IMR-90 (cell line): ENCODE results near the gene SCNM1. TPM values are rescaled to one million over a fixed set of nuclear protein-coding genes. Genes with fewer than 3 reads are reported as not detected.

ENCODE experiments used
- ATAC-seq: fragments of 200-7000 bp; cut with Tn5 transposase; 2 replicates; pipeline ENCODE4 v1.9.1; 2020; ENCODE audit warnings: low read depth, mild to moderate bottlenecking, moderate library complexity
- BruUV-seq: library from RNA; stranded (reverse); fragments of 400-500 nt; replicated peaks from 2 replicates; lab custom pipeline; 2021; lab: Mats Ljungman, UMichigan
- CTCF ChIA-PET: fragments of 300-600 bp; formaldehyde crosslinking; extraction: SDS; loops from one replicate; lab custom pipeline; 2021; ENCODE audit warnings: antibody characterized with exemption; lab: Yijun Ruan, JAX
- POLR2A ChIA-PET: fragments of 300-600 bp; sonication (Branson Sonifier 250); formaldehyde crosslinking; loops from one replicate; lab custom pipeline; 2022; ENCODE audit warnings: antibody characterized with exemption; ENCODE audit not compliant: unreplicated experiment; lab: Charles Lee
- DNase-seq: peaks from one replicate; pipeline ENCODE4 v3.0.0; 2013
- H2AFZ ChIP-seq: replicated peaks from 2 replicates; pipeline ENCODE3; 2013; ENCODE audit warnings: low read length, mild to moderate bottlenecking; ENCODE audit not compliant: poor library complexity
- H2AK5ac ChIP-seq: 2 replicates; pipeline ENCODE4 v1.6.1; 2013; ENCODE audit warnings: low read depth, low read length, inconsistent platforms
- H2AK9ac ChIP-seq: replicated peaks from 2 replicates; pipeline ENCODE3; 2013; ENCODE audit warnings: mild to moderate bottlenecking, low read depth, low read length, moderate library complexity; ENCODE audit not compliant: poor library complexity
- H2BK120ac ChIP-seq: 2 replicates; pipeline ENCODE4 v1.6.1; 2013; ENCODE audit warnings: low read depth, low read length, inconsistent platforms
- H2BK15ac ChIP-seq: 3 replicates; pipeline ENCODE4 v1.6.1; 2013; ENCODE audit warnings: low read depth, low read length, inconsistent platforms
- H2BK20ac ChIP-seq: 2 replicates; pipeline ENCODE4 v1.6.1; 2013; ENCODE audit warnings: low read depth, mild to moderate bottlenecking, inconsistent platforms, low read length, moderate library complexity
- H2BK5ac ChIP-seq: 2 replicates; pipeline ENCODE4 v1.6.1; 2013; ENCODE audit warnings: mild to moderate bottlenecking, low read depth, low read length, inconsistent platforms; ENCODE audit not compliant: poor library complexity, severe bottlenecking
- H3K14ac ChIP-seq: replicated peaks from 2 replicates; pipeline ENCODE4 v1.6.1; 2013; ENCODE audit warnings: low read depth, low read length, inconsistent platforms
- H3K18ac ChIP-seq: 2 replicates; pipeline ENCODE4 v1.6.1; 2013; ENCODE audit warnings: low read depth, low read length, control low read depth
- H3K23ac ChIP-seq: 2 replicates; pipeline ENCODE4 v1.6.1; 2013; ENCODE audit warnings: low read depth, low read length, inconsistent platforms
- H3K27ac ChIP-seq: 2 replicates; pipeline ENCODE4 v1.5.1; 2013; ENCODE audit warnings: mild to moderate bottlenecking, control low read depth, low read length; ENCODE audit not compliant: insufficient read depth
- H3K27me3 ChIP-seq: 2 replicates; pipeline ENCODE4 v1.6.1; 2013; ENCODE audit warnings: low read length; ENCODE audit not compliant: control insufficient read depth, insufficient read depth
- H3K36me3 ChIP-seq: 2 replicates; pipeline ENCODE4 v1.6.1; 2013; ENCODE audit warnings: low read length, mixed read lengths; ENCODE audit not compliant: control insufficient read depth, insufficient read depth
- H3K4ac ChIP-seq: 2 replicates; pipeline ENCODE4 v1.6.1; 2013; ENCODE audit warnings: low read depth, low read length, inconsistent platforms
- H3K4me1 ChIP-seq: 2 replicates; pipeline ENCODE4 v1.6.1; 2013; ENCODE audit warnings: low read length, mixed read lengths; ENCODE audit not compliant: control insufficient read depth, insufficient read depth
- H3K4me2 ChIP-seq: 2 replicates; pipeline ENCODE4 v1.6.1; 2013; ENCODE audit warnings: low read depth, mild to moderate bottlenecking, control low read depth, low read length, moderate library complexity
- H3K4me3 ChIP-seq: 2 replicates; pipeline ENCODE4 v1.5.1; 2013; ENCODE audit warnings: low read depth, mild to moderate bottlenecking, control low read depth, low read length, moderate library complexity; ENCODE audit not compliant: insufficient read depth
- H3K56ac ChIP-seq: 2 replicates; pipeline ENCODE4 v1.6.1; 2013; ENCODE audit warnings: low read length, inconsistent platforms; ENCODE audit not compliant: insufficient read depth; ENCODE audit errors: extremely low read depth
- H3K79me1 ChIP-seq, 2 experiments: 2 replicates each; pipeline ENCODE4 v1.6.1; 2013; ENCODE audit warnings: low read length in 2 of 2, inconsistent platforms in 1 of 2, low read depth in 1 of 2
- H3K9ac ChIP-seq: 2 replicates; pipeline ENCODE4 v1.6.1; 2013; ENCODE audit warnings: low read depth, low read length, control low read depth
- H3K9me1 ChIP-seq: 2 replicates; pipeline ENCODE4 v1.6.1; 2013; ENCODE audit warnings: low read length, inconsistent platforms; ENCODE audit not compliant: insufficient read depth
- H3K9me3 ChIP-seq: 2 replicates; pipeline ENCODE4 v1.6.1; 2013; ENCODE audit warnings: low read length; ENCODE audit not compliant: control insufficient read depth, insufficient read depth
- H4K20me1 ChIP-seq: 2 replicates; pipeline ENCODE4 v1.6.1; 2013; ENCODE audit warnings: low read length, inconsistent platforms; ENCODE audit not compliant: insufficient read depth
- H4K5ac ChIP-seq: 2 replicates; pipeline ENCODE4 v1.6.1; 2013; ENCODE audit warnings: mild to moderate bottlenecking, low read depth, low read length, control low read depth
- H4K8ac ChIP-seq, 2 experiments: 2 replicates each; pipeline ENCODE4 v1.6.1; 2013; ENCODE audit warnings: low read depth in 2 of 2, low read length in 2 of 2, control low read depth in 1 of 2, inconsistent platforms in 1 of 2
- H4K91ac ChIP-seq: 2 replicates; pipeline ENCODE4 v1.6.1; 2013; ENCODE audit warnings: low read depth, low read length, inconsistent platforms; ENCODE audit not compliant: insufficient read depth
- BHLHE40 ChIP-seq: fragments of 150-350 bp; IDR thresholded peaks from 2 replicates; pipeline ENCODE4 v1.6.1; 2016; ENCODE audit warnings: mild to moderate bottlenecking, low read depth, low read length
- CEBPB ChIP-seq: IDR thresholded peaks from 2 replicates; pipeline ENCODE4 v1.6.1; 2012; ENCODE audit warnings: low read depth, low read length, improper control_type of control experiment
- CHD1 ChIP-seq: IDR thresholded peaks from 2 replicates; pipeline ENCODE4 v1.6.1; 2012; ENCODE audit warnings: low read depth, low read length, improper control_type of control experiment
- CTCF ChIP-seq: conservative IDR thresholded peaks from 2 replicates; pipeline ENCODE4 v1.5.1; 2012; ENCODE audit warnings: mild to moderate bottlenecking, low read depth, low read length, improper control_type of control experiment
- FOS ChIP-seq: fragments of 150-350 bp; IDR thresholded peaks from 2 replicates; pipeline ENCODE4 v1.6.1; 2016; ENCODE audit warnings: low read depth, low read length
- MAFK ChIP-seq: IDR thresholded peaks from 2 replicates; pipeline ENCODE4 v1.6.1; 2012; ENCODE audit warnings: low read depth, low read length, improper control_type of control experiment
- MAZ ChIP-seq: IDR thresholded peaks from 2 replicates; pipeline ENCODE4 v1.6.1; 2012; ENCODE audit warnings: low read depth, mild to moderate bottlenecking, low read length, improper control_type of control experiment, moderate library complexity, borderline replicate concordance
- MXI1 ChIP-seq: IDR thresholded peaks from 2 replicates; pipeline ENCODE4 v1.6.1; 2012; ENCODE audit warnings: low read depth, mild to moderate bottlenecking, low read length, moderate library complexity, borderline replicate concordance
- NFE2L2 ChIP-seq: fragments of 150-350 bp; IDR thresholded peaks from 2 replicates; pipeline ENCODE4 v1.6.1; 2016; ENCODE audit warnings: low read depth, mild to moderate bottlenecking, low read length
- POLR2A ChIP-seq: IDR thresholded peaks from 2 replicates; pipeline ENCODE4 v1.6.1; 2012; ENCODE audit warnings: mild to moderate bottlenecking, low read depth, low read length
- RAD21 ChIP-seq: IDR thresholded peaks from 2 replicates; pipeline ENCODE4 v1.6.1; 2012; ENCODE audit warnings: low read length, improper control_type of control experiment
- RCOR1 ChIP-seq: IDR thresholded peaks from 2 replicates; pipeline ENCODE4 v1.6.1; 2012; ENCODE audit warnings: mild to moderate bottlenecking, low read length, improper control_type of control experiment; ENCODE audit not compliant: insufficient replicate concordance
- RFX5 ChIP-seq: IDR thresholded peaks from 2 replicates; pipeline ENCODE4 v1.8.0; 2012; ENCODE audit warnings: low read depth, mild to moderate bottlenecking, low read length, moderate library complexity
- SMC3 ChIP-seq: fragments of 150-350 bp; IDR thresholded peaks from 2 replicates; pipeline ENCODE4 v1.6.1; 2016; ENCODE audit warnings: low read depth, mild to moderate bottlenecking, antibody characterized with exemption, low read length, moderate library complexity
- USF2 ChIP-seq: fragments of 150-350 bp; IDR thresholded peaks from 2 replicates; pipeline ENCODE4 v1.6.1; 2017; ENCODE audit warnings: mild to moderate bottlenecking, antibody characterized with exemption, low read length, low read depth
- WGBS, 2 experiments: methylation state at CpG; one replicate each; pipeline versions ENCODE4 v1.1.5 to v1.1.7; 2013; ENCODE audit warnings: missing lambda C conversion rate in 2 of 2; ENCODE audit not compliant: insufficient read length in 1 of 2; ENCODE audit errors: extremely low coverage in 2 of 2; 5-methylcytosine and 5-hydroxymethylcytosine counted together
- dilution Hi-C: fragments of 300-500 bp; cut with HindIII; formaldehyde crosslinking; loops from one replicate; pipeline ENCODE4 v1.14.3; 2018; ENCODE audit warnings: low sequenced_read_pairs; ENCODE audit not compliant: unreplicated experiment
- in situ Hi-C: fragments of 300-500 bp; cut with MboI; formaldehyde crosslinking; loops from 3 replicates; pipeline ENCODE4 v1.14.3; 2019; ENCODE audit warnings: low sequenced_read_pairs, inconsistent platforms, mixed read lengths
- intact Hi-C: fragments of 100-400 bp; cut with micrococcal nuclease; formaldehyde crosslinking; loops from 2 replicates; pipeline ENCODE4 v1.10.0; 2022
- polyA plus RNA-seq, 3 experiments: library from polyadenylated mRNA; depleted of rRNA; stranded (reverse); fragments of >200 nt; gene quantifications; 2 replicates each; pipeline ENCODE4 v1.2.3, GENCODE V29; 2012; ENCODE audit warnings: low replicate concordance in 1 of 3
- total RNA-seq: library from RNA; depleted of rRNA; stranded (reverse); fragments of >200 nt; gene quantifications from 2 replicates; pipeline ENCODE4 v1.2.3, GENCODE V29; 2012

SCNM1 gene
- total and polyA plus RNA-seq, 2 of the 4 experiments (the other 2 are of a cell fraction): 27.4 to 33.2 TPM

- Histone ChIP-seq H3K56ac (no peak overlapping the region), H2AK9ac (no peak overlapping the region), H4K5ac (no peak overlapping the region), H2BK15ac (no peak overlapping the region), H3K18ac (no peak overlapping the region), H3K36me3 (peaks cover 37% of the 10 kb centered on the region), H3K4me2 (no peak overlapping the region), H4K91ac (no peak overlapping the region), H4K20me1 (no peaks in the 10 kb centered on the region), H3K9me1 (peaks cover 3% of the 10 kb centered on the region; the same call in 1 of the 2 replicates), H4K8ac (no peak overlapping the region), H3K27me3 (no peaks in the 10 kb centered on the region), H2AFZ (no peak overlapping the region), H2BK20ac (no peak overlapping the region), H3K14ac (no peak overlapping the region), H3K9ac (no peak overlapping the region), H3K23ac (no peak overlapping the region), H3K9me3 (no peaks in the 10 kb centered on the region), H2BK120ac (no peak overlapping the region), H3K27ac (no peak overlapping the region), H3K4ac (no peak overlapping the region), H2AK5ac (no peak overlapping the region), H3K4me1 (peaks cover 6% of the 10 kb centered on the region), H2BK5ac (no peak overlapping the region), H3K79me1 (peaks cover 0 to 15% of the 10 kb centered on the region in 2 experiments; a peak in 2 of 4 replicates), H3K4me3 (no peak overlapping the region)
- ChIA-PET CTCF (no interaction called here), POLR2A (no interaction called here)
- dilution Hi-C loops (no loop called here), in situ Hi-C loops (no loop called here), intact Hi-C loops (no loop called here)
- no CpG with 5 or more reads among the region's 5 CpGs for WGBS, 2 experiments
- no TSS peak for BruUV-seq
- DNase-seq (no peak), ATAC-seq (no peak)
- no peak for TF ChIP-seq RFX5
- no peak for TF ChIP-seq USF2
- no peak for TF ChIP-seq FOS
- TF ChIP-seq MAZ: no peak
- TF ChIP-seq MXI1: no peak
- no peak for TF ChIP-seq RCOR1
- TF ChIP-seq BHLHE40: no peak
- TF ChIP-seq CHD1: no peak
- no peak for TF ChIP-seq MAFK
- no peak for TF ChIP-seq RAD21
- TF ChIP-seq NFE2L2: no peak
- TF ChIP-seq POLR2A: no peak
- no peak for TF ChIP-seq SMC3
- no peak for TF ChIP-seq CTCF
- TF ChIP-seq CEBPB: no peak
Measured at GRCh38 chr1:151171190-151171589, 5.2 kb downstream of the SCNM1 start.
